ENCODE data around the gene TLCD2. TPM values are rescaled to one million over a fixed set of nuclear protein-coding genes. Genes with fewer than 3 reads are reported as not detected.

TLCD2 gene
- total RNA-seq, 1 experiment from 2014 or later, result 1.5 TPM

- Histone ChIP-seq H3K18ac (ENCODE audit: insufficient read length, low read depth, low read length) (peak overlapping the region; percentile 89), H4K5ac (ENCODE audit: insufficient read length, low read depth, low read length) (no peak overlapping the region), H2BK15ac (ENCODE audit: low read depth, low read length) (no peak overlapping the region), H4K20me1 (ENCODE audit: control insufficient read depth, insufficient read depth, insufficient read length) (no peaks in the 10 kb centered on the region), H2BK5ac (ENCODE audit: insufficient read length, low read length) (peak overlapping the region; percentile 56), H2BK20ac (ENCODE audit: low read depth, low read length, poor library complexity, severe bottlenecking) (no peak overlapping the region), H3K79me2 (ENCODE audit: insufficient read depth, low read length) (no peaks in the 10 kb centered on the region), H2AFZ (ENCODE audit: low read length) (peak overlapping the region; percentile 79), H3K9ac (ENCODE audit: extremely low read depth, insufficient read length, low read length) (peak overlapping the region; percentile 71), H3K27me3 (ENCODE audit: insufficient read depth, low read length) (no peaks in the 10 kb centered on the region), H3K23me2 (ENCODE audit: insufficient read length, low read depth, low read length, poor library complexity, severe bottlenecking) (peaks cover 22% of the 10 kb centered on the region), H2BK120ac (ENCODE audit: low read depth, low read length, poor library complexity, severe bottlenecking) (peak overlapping the region; percentile 71), H2BK12ac (ENCODE audit: insufficient read length, low read depth, low read length) (no peak overlapping the region), H2AK5ac (ENCODE audit: insufficient read length, low read length) (no peak overlapping the region), H3T11ph (ENCODE audit: low read length) (no peak overlapping the region), H4K91ac (ENCODE audit: insufficient read length, low read depth, low read length) (no peak overlapping the region), H3K27ac (ENCODE audit: insufficient read length, low read depth, low read length) (peak overlapping the region; percentile 91), H3K23ac (ENCODE audit: insufficient read length, low read depth, low read length) (no peak overlapping the region), H3K79me1 (ENCODE audit: insufficient read depth, low read depth, low read length, poor library complexity, severe bottlenecking) (no peaks in the 10 kb centered on the region), H3K4me2 (ENCODE audit: insufficient read depth, insufficient read length, low read length) (peak overlapping the region; percentile 80), H3K14ac (ENCODE audit: insufficient read depth, low read length) (peak overlapping the region; percentile 76; the same call in 1 of the 2 replicates), H4K8ac (replicated peaks; ENCODE audit: insufficient read length, low read depth, low read length) (no peak overlapping the region), H3K9me3 (ENCODE audit: control insufficient read depth, low read depth, low read length) (no peaks in the 10 kb centered on the region), H3K56ac (ENCODE audit: insufficient read length, low read depth, low read length) (no peak overlapping the region), H3K4me1 (ENCODE audit: insufficient read depth, low read length) (peaks cover 2% of the 10 kb centered on the region; the same call in 1 of the 2 replicates), H3K4ac (ENCODE audit: low read depth, low read length) (no peak overlapping the region)
- Mint-ChIP-seq H3K4me3 (peak overlapping the region; percentile 88 to 94), H3K27ac (peak overlapping the region; percentile 99 to 100 (median 99)), H3K36me3 (ENCODE audit: insufficient read depth in 1 of 3, low read depth in 3 of 3) (peaks cover 0 to 9% (median 2%) of the 10 kb centered on the region in 3 experiments; a peak in 3 of 7 replicates), H3K9me3 (no peaks in the 10 kb centered on the region; a peak in 1 of 5 replicates), H3K4me1 (peaks cover 26 to 29% of the 10 kb centered on the region in 2 experiments), H3K27me3 (ENCODE audit: low read depth) (no peaks in the 10 kb centered on the region)
- DNase-seq, result peak; percentile 99
- no CpG with 5 or more reads among the region's 13 CpGs for WGBS (ENCODE audit: extremely low coverage, insufficient read length, low lambda C conversion rate)
- no peak for TF ChIP-seq CTCF (conservative IDR thresholded peaks at IDR 0.05)
Measured at GRCh38 chr17:1716912-1717695, 6.9 kb upstream of the TLCD2 start.

All from H9 (cell line).